ENCODE results near the gene CFAP53.

Gene CFAP53

DNA sequence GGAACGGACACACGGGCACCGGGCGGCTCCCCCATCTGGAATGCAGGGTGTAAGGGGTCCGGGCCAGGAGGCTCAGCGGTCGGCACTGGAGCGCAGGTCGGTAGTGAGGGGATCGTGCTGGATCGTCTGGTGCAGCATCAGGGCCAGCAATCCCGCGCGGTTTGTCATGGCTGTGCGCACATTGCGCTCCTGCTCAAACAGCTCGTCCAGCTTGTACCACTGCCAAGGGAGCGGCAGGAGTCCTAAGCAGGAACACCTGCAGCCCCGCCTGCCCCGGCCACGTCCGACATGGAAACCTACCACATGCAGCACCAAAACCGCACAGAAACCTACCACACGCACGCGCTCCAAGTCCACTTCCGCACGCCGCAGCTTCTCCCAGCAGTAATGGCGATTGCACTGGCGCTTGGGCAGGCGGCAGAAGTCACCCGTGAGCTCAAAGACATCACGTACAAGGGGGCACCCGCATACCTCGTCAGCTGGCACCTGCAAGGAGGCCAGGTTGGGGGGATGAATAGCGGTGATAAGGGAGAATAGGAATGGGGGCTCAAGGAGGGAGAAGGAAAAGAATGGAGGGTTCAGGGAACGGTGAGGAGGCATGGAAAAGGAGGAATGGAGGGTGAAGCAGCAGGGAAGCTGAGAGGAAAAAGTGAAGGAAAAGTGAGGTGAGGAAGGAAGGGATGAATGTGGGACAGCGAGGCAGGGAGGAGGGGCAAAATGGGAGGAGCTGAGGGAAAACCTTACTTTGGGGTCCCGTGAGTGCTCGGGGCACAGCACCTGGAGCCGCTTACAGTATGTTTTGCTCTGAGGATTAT is 16.4 kb upstream of the CFAP53 start:
- Histone ChIP-seq H3K27ac (ENCODE audit: low read depth, low read length) (no peak overlapping the region), H3K36me3 (ENCODE audit: low read length) (peaks cover 5% of the 10 kb centered on the region; the same call in 1 of the 2 replicates), H3K4me3 (ENCODE audit: insufficient read depth, low read length, poor library complexity, severe bottlenecking) (no peak overlapping the region), H3K9me2 (replicated peaks; ENCODE audit: insufficient read depth, low read length) (no peaks in the 10 kb centered on the region), H3K4me2 (ENCODE audit: low read depth, low read length, poor library complexity, severe bottlenecking) (no peak overlapping the region), H3K27me3 (ENCODE audit: low read length) (no peaks in the 10 kb centered on the region), H3K9me3 (ENCODE audit: insufficient read depth, low read length) (no peaks in the 10 kb centered on the region), H4K20me1 (ENCODE audit: low read depth, low read length) (peaks cover 6% of the 10 kb centered on the region; the same call in 1 of the 2 replicates), H2AFZ (ENCODE audit: low read depth, low read length, severe bottlenecking) (no peak overlapping the region), H3K79me2 (ENCODE audit: insufficient read depth, low read length) (peaks cover 54% of the 10 kb centered on the region), H3K9ac (ENCODE audit: low read length) (no peak overlapping the region), H3F3A (ENCODE audit: insufficient read depth) (0 out of 2 replicates have a peak, but pooled peaks cover 12% of the 10 kb centered on the region)
- TF ChIP-seq EZH2phosphoT487 (conservative IDR thresholded peaks at IDR 0.05; ENCODE audit: low read length) = no peak
- TF ChIP-seq, protein P1, sequence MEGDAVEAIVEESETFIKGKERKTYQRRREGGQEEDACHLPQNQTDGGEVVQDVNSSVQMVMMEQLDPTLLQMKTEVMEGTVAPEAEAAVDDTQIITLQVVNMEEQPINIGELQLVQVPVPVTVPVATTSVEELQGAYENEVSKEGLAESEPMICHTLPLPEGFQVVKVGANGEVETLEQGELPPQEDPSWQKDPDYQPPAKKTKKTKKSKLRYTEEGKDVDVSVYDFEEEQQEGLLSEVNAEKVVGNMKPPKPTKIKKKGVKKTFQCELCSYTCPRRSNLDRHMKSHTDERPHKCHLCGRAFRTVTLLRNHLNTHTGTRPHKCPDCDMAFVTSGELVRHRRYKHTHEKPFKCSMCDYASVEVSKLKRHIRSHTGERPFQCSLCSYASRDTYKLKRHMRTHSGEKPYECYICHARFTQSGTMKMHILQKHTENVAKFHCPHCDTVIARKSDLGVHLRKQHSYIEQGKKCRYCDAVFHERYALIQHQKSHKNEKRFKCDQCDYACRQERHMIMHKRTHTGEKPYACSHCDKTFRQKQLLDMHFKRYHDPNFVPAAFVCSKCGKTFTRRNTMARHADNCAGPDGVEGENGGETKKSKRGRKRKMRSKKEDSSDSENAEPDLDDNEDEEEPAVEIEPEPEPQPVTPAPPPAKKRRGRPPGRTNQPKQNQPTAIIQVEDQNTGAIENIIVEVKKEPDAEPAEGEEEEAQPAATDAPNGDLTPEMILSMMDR (IDR thresholded peaks at IDR 0.05; ENCODE audit: insufficient read depth, low read length, poor library complexity, severe bottlenecking) = no peak

DNA sequence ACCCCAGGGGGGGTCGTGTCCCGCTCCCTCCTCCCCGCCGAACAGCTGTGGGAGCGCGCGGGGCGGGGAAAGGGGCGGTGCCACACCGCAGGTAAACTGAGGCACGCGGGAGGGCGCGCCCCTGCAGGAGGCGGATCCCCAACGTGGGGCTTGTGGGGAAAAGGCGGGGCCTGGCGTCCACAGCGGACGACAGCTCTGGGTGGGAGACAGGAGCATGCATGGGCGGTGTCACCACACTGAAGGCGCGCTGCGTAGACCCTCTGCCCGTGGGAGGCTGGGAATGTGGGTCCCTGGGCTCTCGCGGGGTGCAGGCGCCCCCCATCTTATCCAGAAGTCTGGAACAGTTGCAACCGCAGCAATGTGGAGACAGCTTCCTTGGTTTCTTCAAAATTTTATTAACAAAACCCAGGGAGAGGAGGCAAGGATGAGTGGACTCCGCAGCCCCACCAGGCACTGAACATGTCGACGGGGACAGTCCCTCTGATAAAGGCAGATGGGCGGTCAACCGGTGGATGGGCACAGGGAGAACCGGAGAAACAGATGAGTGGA is 15.8 kb upstream of the CFAP53 start:
- Histone ChIP-seq H3K27ac (ENCODE audit: low read depth, low read length) (peak overlapping the region; percentile 82), H3K4me2 (ENCODE audit: low read depth, low read length, poor library complexity, severe bottlenecking) (peak overlapping the region; percentile 97), H3F3A (ENCODE audit: insufficient read depth) (0 out of 2 replicates have a peak, but pooled peaks cover 12% of the 10 kb centered on the region), H4K20me1 (ENCODE audit: low read depth, low read length) (peaks cover 6% of the 10 kb centered on the region; the same call in 1 of the 2 replicates), H3K9ac (ENCODE audit: low read length) (peak overlapping the region; percentile 95), H3K9me3 (ENCODE audit: insufficient read depth, low read length) (no peaks in the 10 kb centered on the region), H3K4me3 (ENCODE audit: insufficient read depth, low read length, poor library complexity, severe bottlenecking) (peak overlapping the region; percentile 99), H3K79me2 (ENCODE audit: insufficient read depth, low read length) (peaks cover 53% of the 10 kb centered on the region), H3K9me2 (replicated peaks; ENCODE audit: insufficient read depth, low read length) (no peaks in the 10 kb centered on the region), H2AFZ (ENCODE audit: low read depth, low read length, severe bottlenecking) (peak overlapping the region; percentile 86), H3K27me3 (ENCODE audit: low read length) (no peaks in the 10 kb centered on the region), H3K36me3 (ENCODE audit: low read length) (peaks cover 8% of the 10 kb centered on the region; the same call in 1 of the 2 replicates)
- no peak for TF ChIP-seq EZH2phosphoT487 (conservative IDR thresholded peaks at IDR 0.05; ENCODE audit: low read length)
- TF ChIP-seq, protein P1 (IDR thresholded peaks at IDR 0.05; ENCODE audit: insufficient read depth, low read length, poor library complexity, severe bottlenecking) = no peak

DNA sequence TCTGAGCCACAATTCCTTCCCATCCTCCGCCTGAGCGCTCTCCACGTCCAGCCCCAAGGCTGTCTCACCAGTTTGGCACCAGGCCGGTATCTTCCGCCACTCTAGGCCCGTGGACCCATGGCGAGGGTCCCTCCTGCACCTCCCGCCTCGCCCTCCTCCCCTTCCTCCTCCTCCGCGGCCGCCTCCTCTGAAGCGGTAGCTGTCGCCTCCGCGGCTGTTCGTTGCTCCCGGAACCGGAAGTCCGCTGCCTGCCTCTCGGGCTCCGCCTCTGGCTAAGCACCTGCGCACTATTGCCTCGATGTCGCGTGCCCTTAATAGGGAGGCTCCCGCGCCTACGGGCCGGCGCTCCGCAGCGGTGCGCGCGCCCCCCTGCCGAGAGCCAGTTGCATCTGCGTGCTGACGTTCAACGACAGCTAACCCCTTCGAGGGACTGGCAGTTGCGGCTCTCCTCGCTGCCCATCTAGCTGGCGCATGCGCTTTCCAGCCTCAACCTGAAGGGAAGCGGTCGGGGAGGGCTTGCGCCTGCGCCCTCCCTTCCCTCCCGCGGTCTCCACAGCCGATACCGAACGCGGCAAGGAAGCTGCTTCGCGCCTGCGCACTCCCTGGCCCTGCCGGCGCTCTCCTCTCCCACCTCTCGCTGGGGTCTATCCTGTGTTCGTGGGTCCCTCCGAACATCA is 15.1 kb upstream of the CFAP53 start, which contains the start of gene MBD1:
Gene MBD1, minus strand, starts transcription at position 229 of the 677 bp plus-strand sequence. CDS start 1,531 bp downstream, outside the sequence.
- Histone ChIP-seq H3K79me2 (ENCODE audit: insufficient read depth, low read length) (peaks cover 47% of the 10 kb centered on the region), H3K9me2 (replicated peaks; ENCODE audit: insufficient read depth, low read length) (no peaks in the 10 kb centered on the region), H3K27ac (ENCODE audit: low read depth, low read length) (peak within 1 kb of the TSS; percentile 82), H2AFZ (ENCODE audit: low read depth, low read length, severe bottlenecking) (peak within 1 kb of the TSS; percentile 86), H3K4me3 (ENCODE audit: insufficient read depth, low read length, poor library complexity, severe bottlenecking) (peak within 1 kb of the TSS; percentile 99), H3K27me3 (ENCODE audit: low read length) (no peaks in the 10 kb centered on the region), H4K20me1 (ENCODE audit: low read depth, low read length) (peaks cover 6% of the 10 kb centered on the region; the same call in 1 of the 2 replicates), H3K4me2 (ENCODE audit: low read depth, low read length, poor library complexity, severe bottlenecking) (peak within 1 kb of the TSS; percentile 97), H3K9me3 (ENCODE audit: insufficient read depth, low read length) (no peaks in the 10 kb centered on the region), H3F3A (ENCODE audit: insufficient read depth) (0 out of 2 replicates have a peak, but pooled peaks cover 12% of the 10 kb centered on the region), H3K36me3 (ENCODE audit: low read length) (peaks cover 8% of the 10 kb centered on the region; the same call in 1 of the 2 replicates), H3K9ac (ENCODE audit: low read length) (peak within 1 kb of the TSS; percentile 95)
- TF ChIP-seq, protein P1 (IDR thresholded peaks at IDR 0.05; ENCODE audit: insufficient read depth, low read length, poor library complexity, severe bottlenecking) = no peak

Measured in SU-DHL-6 (cell line).